T-helper 2 cell treated with Interferon-gamma antibody and Interleukin-4, amounts not matched to agents 5 μg/mL and 100 μg/mL, for 36 hours (primary cell): ENCODE data around the gene TP53I13.

Experiments used
- DNase-seq: peaks from one replicate; pipeline ENCODE4 v3.0.0; 2021; ENCODE audit warnings: low spot score
- H3K27ac Mint-ChIP-seq: one replicate; pipeline ENCODE4 v1.8.0; 2021; ENCODE audit warnings: mild to moderate bottlenecking, mixed read lengths
- H3K27me3 Mint-ChIP-seq: one replicate; pipeline ENCODE4 v1.8.0; 2021; ENCODE audit warnings: low read depth, mixed read lengths
- H3K36me3 Mint-ChIP-seq: one replicate; pipeline ENCODE4 v1.8.0; 2021; ENCODE audit warnings: low read depth, mixed read lengths
- H3K4me1 Mint-ChIP-seq: one replicate; pipeline ENCODE4 v1.8.0; 2021; ENCODE audit warnings: low read depth, mixed read lengths
- H3K4me3 Mint-ChIP-seq: one replicate; pipeline ENCODE4 v1.8.0; 2022; ENCODE audit warnings: mild to moderate bottlenecking, moderate library complexity, mixed read lengths
- H3K9me3 Mint-ChIP-seq: one replicate; pipeline ENCODE4 v1.8.0; 2021; ENCODE audit warnings: mixed read lengths

Gene TP53I13

GRCh38 chr17:29590411-29591145 lies 22.1 kb downstream of the TP53I13 start:
- H3K36me3 Mint-ChIP-seq = no peaks in the 10 kb centered on the region
- peak overlapping the region; percentile 91 for H3K27ac Mint-ChIP-seq
- H3K27me3 Mint-ChIP-seq = no peaks in the 10 kb centered on the region
- H3K4me1 Mint-ChIP-seq = peaks cover 48% of the 10 kb centered on the region
- peak overlapping the region; percentile 87 for H3K4me3 Mint-ChIP-seq
- H3K9me3 Mint-ChIP-seq = no peaks in the 10 kb centered on the region
- DNase-seq = no peak

DNA sequence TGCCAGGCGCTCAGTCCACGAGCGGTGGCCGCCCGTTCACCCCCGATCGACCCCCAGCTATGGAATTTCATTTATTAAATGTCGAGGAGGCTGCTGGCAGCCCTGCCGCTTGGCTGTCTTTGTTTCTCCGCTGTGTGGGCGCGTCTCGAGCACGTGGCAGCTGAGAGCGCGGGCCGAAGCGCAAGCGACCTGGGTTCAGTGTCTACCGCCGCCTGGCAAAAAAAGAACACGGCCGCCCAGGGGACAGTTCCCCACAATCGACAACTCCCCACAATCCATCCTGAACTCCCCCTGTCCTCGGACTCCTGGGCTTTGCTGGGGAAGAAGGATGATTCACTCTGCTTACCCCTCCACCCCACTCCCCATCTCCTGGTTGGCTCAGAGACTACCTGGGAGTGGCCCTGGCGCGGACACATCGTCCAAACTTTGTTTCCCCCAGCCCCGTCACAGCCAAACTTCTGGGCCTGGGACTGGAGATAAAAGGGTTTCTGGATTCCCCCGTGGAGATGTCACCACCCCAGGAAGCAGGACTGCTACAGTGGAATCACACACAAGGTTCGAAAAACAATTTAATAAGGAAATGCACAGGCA lies 22.7 kb downstream of the TP53I13 start:
- peak overlapping the region; percentile 87 for H3K4me3 Mint-ChIP-seq
- peaks cover 43% of the 10 kb centered on the region for H3K4me1 Mint-ChIP-seq
- H3K27me3 Mint-ChIP-seq = no peaks in the 10 kb centered on the region
- H3K9me3 Mint-ChIP-seq = no peaks in the 10 kb centered on the region
- H3K27ac Mint-ChIP-seq = peak overlapping the region; percentile 73
- DNase-seq = no peak
- no peaks in the 10 kb centered on the region for H3K36me3 Mint-ChIP-seq

DNA sequence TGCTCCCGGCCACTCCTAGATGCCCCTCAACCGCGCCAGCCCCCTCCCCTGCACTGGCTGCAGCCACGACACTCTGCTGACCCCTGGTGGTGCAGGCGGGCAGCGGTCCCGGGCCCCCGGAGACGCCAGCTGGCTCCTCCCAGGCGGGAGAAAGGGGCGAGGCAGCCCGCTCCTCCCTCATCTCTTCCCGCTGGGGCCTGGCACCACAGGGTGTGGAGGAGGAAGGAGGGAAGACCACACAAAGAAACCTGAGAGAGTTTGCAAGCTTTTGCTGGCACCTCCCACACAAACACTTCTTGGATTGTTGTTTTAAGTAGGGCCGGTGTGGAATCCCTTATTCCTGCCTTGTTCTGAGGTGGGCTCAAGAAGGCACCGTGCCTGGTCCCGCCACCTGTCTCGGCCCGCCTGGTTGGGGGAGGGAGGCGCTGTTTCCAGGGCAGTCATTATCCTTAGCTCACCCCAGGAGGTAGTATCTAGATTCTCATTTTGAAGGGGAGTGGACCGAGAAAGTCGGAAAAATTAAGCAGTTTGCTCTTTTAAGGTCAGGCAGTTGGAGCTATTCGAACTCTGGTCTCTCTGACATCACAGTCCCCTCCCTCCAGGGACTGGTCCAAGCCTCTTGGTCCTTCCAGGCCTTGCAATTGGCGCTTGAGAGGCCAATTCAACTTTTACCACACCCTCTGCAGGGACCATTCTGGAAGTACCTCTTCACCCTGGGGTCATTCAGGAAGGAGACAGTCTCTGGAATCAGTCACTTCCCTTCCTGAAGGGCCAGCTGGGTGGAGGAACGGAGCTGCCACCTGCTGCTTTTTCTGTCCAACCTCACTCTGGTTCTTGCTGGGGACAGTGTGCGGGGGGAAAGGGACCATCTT lies 23.5 kb downstream of the TP53I13 start:
- H3K27me3 Mint-ChIP-seq = no peaks in the 10 kb centered on the region
- peak overlapping the region; percentile 87 for H3K4me3 Mint-ChIP-seq
- H3K27ac Mint-ChIP-seq = peak overlapping the region; percentile 73
- H3K4me1 Mint-ChIP-seq = peaks cover 39% of the 10 kb centered on the region
- H3K9me3 Mint-ChIP-seq = no peaks in the 10 kb centered on the region
- DNase-seq = peak; percentile 80
- H3K36me3 Mint-ChIP-seq = no peaks in the 10 kb centered on the region

GRCh38 chr17:29592850-29593551 lies 24.5 kb downstream of the TP53I13 start, which contains the start of gene ANKRD13B:
TSS of gene ANKRD13B (plus strand) at chr17:29593132. CDS start at chr17:29593622, 490 bp downstream.
- H3K4me1 Mint-ChIP-seq = peaks cover 32% of the 10 kb centered on the region
- H3K27me3 Mint-ChIP-seq = no peaks in the 10 kb centered on the region
- no peaks in the 10 kb centered on the region for H3K9me3 Mint-ChIP-seq
- peak within 1 kb of the TSS; percentile 87 for H3K4me3 Mint-ChIP-seq
- no peak for DNase-seq
- no peaks in the 10 kb centered on the region for H3K36me3 Mint-ChIP-seq
- H3K27ac Mint-ChIP-seq = peak within 1 kb of the TSS; percentile 73

GRCh38 chr17:29593591-29594518 lies 25.4 kb downstream of the TP53I13 start:
- DNase-seq = no peak
- Mint-ChIP-seq H3K4me1 (peaks cover 28% of the 10 kb centered on the region), H3K27ac (no peak overlapping the region), H3K4me3 (peak overlapping the region; percentile 67), H3K9me3 (no peaks in the 10 kb centered on the region), H3K36me3 (no peaks in the 10 kb centered on the region), H3K27me3 (no peaks in the 10 kb centered on the region)

- H3K27me3 Mint-ChIP-seq = no peaks in the 10 kb centered on the region
- no peaks in the 10 kb centered on the region for H3K9me3 Mint-ChIP-seq
- H3K4me1 Mint-ChIP-seq = peaks cover 30% of the 10 kb centered on the region
- H3K36me3 Mint-ChIP-seq = no peaks in the 10 kb centered on the region
- H3K4me3 Mint-ChIP-seq = peak overlapping the region; percentile 67
- DNase-seq = no peak
- H3K27ac Mint-ChIP-seq = no peak overlapping the region
Measured at GRCh38 chr17:29594519-29595090, 26.1 kb downstream of the TP53I13 start.

- Mint-ChIP-seq H3K4me3 (peak overlapping the region; percentile 67), H3K27me3 (no peaks in the 10 kb centered on the region), H3K36me3 (no peaks in the 10 kb centered on the region), H3K9me3 (no peaks in the 10 kb centered on the region), H3K4me1 (peaks cover 26% of the 10 kb centered on the region), H3K27ac (no peak overlapping the region)
- no peak for DNase-seq
Measured at GRCh38 chr17:29595107-29595942, 26.8 kb downstream of the TP53I13 start.

- no peak overlapping the region for H3K27ac Mint-ChIP-seq
- H3K9me3 Mint-ChIP-seq = no peaks in the 10 kb centered on the region
- DNase-seq = no peak
Measured at GRCh38 chr17:29595943-29596774, 27.7 kb downstream of the TP53I13 start.

GRCh38 chr17:29596811-29597210 lies 28.3 kb downstream of the TP53I13 start:
- Mint-ChIP-seq H3K27me3 (no peaks in the 10 kb centered on the region), H3K27ac (no peak overlapping the region), H3K4me1 (peaks cover 17% of the 10 kb centered on the region), H3K36me3 (no peaks in the 10 kb centered on the region), H3K9me3 (no peaks in the 10 kb centered on the region), H3K4me3 (no peak overlapping the region)
- no peak for DNase-seq

More at GRCh38 chr17:29595943-29596774, 27.7 kb downstream of the TP53I13 start:
- H3K36me3 Mint-ChIP-seq = no peaks in the 10 kb centered on the region
- H3K27me3 Mint-ChIP-seq = no peaks in the 10 kb centered on the region
- peaks cover 23% of the 10 kb centered on the region for H3K4me1 Mint-ChIP-seq
- no peak overlapping the region for H3K4me3 Mint-ChIP-seq

DNA sequence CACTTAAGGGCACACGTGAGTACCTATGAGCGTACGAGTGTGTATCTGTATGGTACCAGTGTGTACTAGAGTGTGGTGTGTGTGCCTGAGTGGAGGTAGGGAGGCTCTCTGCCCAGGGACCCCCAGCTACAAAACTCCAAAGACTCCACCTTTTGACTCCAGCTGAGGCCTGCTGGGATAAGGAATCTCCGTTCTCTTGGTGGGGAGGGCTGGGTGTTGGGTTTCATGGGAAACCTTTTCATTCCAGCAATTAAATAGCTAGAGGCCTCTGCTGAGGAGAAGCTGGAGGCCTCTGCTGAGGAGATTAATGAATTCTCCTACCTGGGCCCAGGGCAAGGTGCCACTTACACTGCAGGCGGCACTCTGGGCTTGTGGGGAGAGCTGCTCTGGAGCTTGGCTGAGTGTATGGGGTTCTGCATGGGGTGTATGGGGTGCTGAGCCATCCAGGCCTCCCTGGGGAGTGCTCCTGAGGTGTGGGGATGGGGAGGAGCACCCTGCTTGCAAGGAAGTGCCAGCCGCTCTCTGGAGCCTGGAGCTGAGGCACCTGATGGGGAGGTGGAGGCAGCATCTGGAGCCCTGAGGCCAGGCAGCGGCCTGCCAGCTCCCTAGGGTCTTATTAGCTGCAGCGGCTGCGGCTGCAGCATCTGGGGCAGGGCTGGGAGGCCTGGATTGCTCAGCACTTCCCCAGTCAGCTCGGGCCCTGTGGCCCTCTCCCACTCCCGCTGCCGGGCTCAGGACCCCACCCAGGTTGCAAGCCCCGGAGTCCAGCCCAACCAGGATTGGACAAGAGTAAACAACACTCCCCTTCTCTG lies 29.1 kb downstream of the TP53I13 start:
- Mint-ChIP-seq H3K4me1 (peaks cover 9% of the 10 kb centered on the region), H3K27ac (no peak overlapping the region), H3K4me3 (no peak overlapping the region)

More for the DNA sequence above, 29.1 kb downstream of the TP53I13 start:
- Mint-ChIP-seq H3K36me3 (no peaks in the 10 kb centered on the region), H3K27me3 (no peaks in the 10 kb centered on the region), H3K9me3 (no peaks in the 10 kb centered on the region)
- no peak for DNase-seq
